OCI-M2 (cell line): Measurements from ENCODE around the gene SEC24C.
"Not testable (repeated sequence)": the region's sequence is repeated elsewhere in the genome, so short reads cannot be mapped to it uniquely, and the experiment has no call there.

Source experiments
- DNase-seq: peaks from one replicate; lab custom pipeline; 2025; ENCODE audit not compliant: unreplicated experiment; lab: John Stamatoyannopoulos, UW

The SEC24C gene

DNA sequence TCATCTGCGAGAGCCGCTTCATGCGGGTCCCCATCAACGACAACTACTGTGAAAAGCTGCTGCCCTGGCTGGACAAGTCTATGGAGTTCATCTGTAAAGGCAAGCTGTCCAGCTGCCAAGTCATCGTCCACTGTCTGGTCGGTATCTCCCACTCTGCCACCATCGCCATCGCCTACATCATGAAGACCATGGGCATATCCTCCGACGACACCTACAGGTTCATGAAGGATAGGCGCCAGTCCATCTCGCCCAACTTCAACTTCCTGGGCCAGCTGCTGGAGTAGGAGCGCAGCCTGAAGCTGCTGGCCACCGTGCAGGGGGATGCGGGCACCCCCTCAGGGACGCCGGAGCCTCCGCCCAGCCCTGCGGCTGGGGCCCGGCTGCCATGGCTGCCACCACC lies 11.7 kb upstream of the SEC24C start:
- DNase-seq: no peak

DNA sequence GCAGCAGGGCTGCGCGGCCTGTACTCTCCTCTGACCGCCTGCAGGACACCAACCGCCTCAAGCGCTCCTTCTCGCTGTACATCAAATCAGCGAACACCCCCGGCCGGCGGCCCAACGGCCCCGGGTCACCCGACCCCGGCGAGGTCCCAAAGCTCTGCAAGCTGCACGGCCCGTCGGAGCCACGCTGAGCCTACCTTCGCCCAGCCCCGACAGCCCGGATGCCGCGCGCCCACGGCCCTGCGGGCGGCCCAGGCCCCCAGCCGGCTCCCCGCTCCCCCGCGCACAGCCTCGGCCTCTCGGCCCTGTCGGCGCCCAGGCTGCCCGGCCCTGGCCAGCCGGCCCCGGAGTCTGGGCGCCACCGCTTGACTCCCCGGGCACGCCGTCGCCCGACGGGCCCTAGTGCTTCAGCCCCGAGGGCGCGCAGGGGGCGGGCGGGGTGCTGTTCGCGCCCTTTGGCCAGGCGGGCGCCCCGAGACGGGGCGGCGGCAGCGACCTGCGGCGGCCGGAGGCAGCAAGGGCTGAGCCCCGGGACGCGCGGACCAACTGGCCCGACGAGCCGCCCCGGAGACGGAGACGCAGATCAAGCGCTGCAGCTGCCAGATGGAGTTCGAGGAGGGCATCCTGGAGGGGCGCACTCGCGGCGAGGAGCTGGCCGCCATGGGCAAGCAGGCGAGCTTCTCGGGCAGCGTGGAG lies 11.1 kb upstream of the SEC24C start:
- DNase-seq: no peak

DNA sequence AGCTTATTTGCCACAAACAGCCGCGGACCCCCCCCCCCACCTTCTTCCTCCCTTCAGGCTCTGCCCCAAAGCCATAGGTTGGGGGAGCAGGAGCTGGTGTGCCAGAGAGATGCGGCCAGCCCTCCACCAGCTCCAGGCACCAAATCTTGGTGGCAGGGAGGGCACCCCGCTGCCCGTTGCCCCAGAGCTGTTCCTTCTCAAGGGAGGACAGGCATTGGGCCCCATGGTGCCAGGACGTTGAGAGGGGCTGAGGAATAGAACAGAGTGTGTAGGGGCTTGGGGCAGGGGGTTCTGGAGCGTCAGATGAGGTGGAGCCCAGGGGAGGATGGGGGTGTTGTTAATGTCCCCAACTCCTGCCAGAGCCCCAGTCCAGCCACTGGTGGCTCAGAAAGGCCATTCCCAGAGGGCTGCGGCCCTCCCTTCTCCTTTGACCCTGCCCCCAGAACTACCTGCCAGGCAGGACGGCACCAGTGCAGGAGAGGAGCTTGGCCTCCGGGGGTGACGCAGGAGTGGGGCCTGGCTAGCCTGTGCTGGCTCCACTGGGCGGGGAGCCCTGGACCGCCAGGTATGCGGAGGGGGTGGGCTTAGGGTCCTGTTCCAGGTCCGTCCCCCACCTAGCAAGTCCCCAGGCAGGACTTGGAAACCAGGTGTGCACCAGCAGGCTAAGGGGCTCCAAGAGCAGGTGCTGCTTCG lies 10.0 kb upstream of the SEC24C start:
- DNase-seq: no peak

DNA sequence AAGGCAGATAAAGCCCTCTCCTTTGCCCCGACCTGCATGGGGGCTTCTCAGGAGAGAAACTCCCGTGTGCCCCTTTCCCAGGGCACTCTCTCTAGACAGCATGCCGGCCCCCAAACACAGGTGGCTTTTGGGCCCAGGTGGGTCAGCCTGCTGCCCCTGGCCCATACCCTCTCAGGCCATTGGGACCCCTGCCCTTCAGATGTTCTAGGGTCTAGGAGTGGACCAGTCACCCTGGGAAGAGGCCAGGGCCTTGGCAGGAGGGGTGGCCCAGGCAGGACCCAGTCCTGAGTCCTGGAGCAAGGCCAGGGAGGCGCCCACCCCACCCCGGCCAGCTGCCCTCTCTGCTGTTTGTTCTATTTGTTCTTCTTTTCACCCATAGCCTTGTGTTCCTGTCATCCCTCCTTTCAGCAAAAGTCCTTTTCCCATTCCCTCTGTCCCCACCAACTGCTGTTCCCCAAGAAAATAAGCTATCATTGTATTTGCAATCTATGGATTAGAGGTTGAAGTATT lies 9.3 kb upstream of the SEC24C start:
- DNase-seq: no peak

DNA sequence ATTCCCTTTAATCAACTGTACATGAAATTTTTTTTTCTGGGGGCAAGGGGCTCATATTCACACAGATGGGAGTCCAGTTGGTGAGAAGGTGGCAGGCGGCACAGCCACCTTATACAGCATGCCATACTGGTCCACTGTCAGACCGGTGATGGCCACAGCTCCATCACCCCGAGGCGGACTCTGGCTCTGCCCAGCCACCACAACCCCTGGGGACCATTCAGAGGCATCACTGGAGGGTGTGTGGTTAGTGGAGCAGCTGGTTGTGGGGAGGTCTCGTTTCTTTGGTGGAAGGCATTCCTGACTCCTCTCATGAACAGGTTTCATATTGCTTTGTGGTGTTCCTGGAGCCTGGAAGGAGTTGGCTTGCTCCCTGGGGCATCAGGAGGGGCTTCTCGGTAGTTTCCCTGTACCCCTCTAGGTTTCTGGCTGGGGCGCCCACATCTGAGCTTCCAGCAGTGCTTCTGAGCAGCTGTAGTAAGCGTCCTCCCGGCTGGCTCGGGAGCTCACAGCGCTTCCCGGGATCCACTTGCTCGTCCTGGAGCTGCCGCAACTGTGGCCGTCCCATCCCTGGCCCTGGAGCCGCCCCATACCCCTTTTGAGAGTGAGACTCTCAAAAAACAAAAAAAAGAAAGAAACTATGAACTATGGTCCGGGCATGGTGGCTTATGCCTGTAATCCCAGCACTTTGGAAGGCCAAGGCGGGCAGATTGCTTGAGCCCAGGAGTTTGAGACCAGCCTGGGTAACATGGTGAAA lies 3.5 kb upstream of the SEC24C start:
- not testable (repeated sequence) for DNase-seq

DNA sequence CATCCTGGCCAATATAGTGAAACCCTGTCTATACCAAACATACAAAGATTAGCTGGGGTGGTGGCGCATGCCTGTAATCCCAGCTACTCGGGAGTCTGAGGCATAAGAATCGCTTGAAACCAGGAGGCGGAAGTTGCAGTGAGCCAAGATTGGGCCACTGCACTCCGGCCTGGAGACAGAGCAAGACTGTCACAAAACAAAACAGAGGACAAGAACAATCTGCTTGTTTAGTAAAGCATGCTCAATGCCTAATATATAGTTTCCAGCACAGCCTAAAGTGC lies 1.8 kb upstream of the SEC24C start:
- no peak for DNase-seq

DNA sequence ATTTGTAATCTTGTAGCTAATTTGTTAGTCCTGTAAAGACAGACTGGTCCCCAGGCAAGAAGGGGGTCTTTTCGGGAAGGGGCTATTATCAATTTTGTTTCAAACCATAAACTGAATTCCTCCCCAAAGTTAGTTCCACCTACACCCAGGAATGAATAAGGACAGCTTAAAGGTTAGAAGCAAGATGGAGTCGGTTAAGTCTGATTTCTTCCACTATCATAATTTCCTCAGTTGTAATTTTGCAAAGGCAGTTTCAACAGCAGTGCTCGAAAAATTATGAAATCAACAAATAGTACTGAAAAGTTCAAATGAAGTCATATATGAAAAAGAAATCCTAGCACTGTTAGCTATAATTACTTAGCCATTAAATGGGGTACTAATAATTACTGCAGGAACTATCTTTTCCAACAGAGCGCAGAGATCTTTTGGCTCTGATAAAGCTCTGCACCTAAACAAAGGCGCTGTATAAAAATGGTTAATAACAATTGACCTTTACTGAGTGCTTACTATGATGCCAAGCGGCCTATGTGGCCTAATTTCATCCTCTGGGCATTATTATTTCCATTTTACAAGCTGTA lies 756 bp upstream of the SEC24C start:
- no peak for DNase-seq

DNA sequence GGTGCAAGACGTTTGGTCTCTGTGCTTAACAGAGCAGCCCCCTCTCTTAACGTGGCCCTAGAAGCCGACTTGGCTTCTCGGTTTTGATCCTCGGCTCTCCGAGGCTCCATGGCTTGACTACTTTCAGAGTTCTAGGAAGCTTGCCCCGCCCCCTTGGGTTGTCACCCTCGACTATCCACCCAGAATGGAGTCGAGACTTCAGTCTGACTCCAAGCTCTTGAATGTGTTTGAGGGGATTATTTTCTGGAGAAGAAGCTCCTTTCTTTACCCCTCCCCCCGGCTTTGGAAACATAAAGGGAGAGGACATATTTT lies 448 bp downstream of the SEC24C start:
- peak; percentile 39 for DNase-seq

DNA sequence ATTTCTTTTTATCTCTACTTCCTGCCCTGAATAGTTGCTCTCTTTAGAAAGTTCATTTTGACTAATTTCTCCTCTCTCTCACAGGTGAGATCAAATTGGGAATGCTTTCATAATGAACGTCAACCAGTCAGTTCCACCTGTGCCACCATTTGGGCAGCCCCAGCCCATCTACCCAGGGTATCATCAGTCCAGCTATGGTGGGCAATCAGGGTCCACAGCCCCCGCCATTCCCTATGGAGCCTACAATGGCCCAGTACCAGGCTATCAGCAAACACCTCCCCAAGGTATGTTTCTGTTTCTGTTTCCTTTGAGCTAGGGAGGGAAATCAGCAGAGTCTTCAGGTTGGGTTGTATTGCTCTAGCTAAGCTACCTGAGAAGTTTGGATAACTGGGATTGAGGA lies 2.5 kb downstream of the SEC24C start:
- no peak for DNase-seq

DNA sequence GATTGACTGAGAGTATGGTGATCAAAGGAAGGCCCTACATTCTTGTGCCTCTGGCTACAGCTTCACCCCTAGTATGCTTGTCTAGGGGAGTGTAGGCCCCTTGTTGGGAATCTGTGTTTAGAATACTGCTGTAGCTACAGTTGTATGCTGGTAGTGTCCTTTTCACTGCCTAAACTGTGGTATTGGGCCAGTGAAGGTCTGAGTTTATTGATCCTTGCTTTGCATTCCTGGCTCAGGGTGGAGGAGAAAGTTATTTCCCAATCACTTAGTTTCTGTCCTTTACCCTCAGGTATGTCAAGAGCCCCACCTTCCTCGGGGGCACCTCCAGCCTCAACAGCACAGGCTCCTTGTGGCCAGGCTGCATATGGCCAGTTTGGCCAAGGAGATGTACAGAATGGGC lies 6.6 kb downstream of the SEC24C start:
- DNase-seq: no peak

DNA sequence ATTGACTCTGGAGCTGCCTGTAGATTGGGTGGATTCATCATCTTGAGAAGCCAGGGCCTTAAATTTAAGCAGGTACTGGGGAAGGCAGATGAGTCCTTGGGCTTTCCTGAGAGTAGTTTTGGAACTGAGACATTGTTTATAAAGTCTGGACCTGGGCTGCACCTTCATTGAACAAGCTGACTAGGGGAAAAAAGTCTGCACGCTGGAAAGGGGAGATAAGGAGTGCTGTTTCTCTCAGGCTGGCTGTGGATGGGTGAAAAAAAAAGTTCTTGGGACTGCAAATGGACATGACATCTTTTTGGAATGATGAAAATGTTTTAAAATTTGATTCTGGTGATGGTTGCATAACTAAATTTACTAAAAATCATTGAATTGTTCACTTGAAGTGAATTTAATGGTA lies 12.0 kb downstream of the SEC24C start:
- DNase-seq: no peak

DNA sequence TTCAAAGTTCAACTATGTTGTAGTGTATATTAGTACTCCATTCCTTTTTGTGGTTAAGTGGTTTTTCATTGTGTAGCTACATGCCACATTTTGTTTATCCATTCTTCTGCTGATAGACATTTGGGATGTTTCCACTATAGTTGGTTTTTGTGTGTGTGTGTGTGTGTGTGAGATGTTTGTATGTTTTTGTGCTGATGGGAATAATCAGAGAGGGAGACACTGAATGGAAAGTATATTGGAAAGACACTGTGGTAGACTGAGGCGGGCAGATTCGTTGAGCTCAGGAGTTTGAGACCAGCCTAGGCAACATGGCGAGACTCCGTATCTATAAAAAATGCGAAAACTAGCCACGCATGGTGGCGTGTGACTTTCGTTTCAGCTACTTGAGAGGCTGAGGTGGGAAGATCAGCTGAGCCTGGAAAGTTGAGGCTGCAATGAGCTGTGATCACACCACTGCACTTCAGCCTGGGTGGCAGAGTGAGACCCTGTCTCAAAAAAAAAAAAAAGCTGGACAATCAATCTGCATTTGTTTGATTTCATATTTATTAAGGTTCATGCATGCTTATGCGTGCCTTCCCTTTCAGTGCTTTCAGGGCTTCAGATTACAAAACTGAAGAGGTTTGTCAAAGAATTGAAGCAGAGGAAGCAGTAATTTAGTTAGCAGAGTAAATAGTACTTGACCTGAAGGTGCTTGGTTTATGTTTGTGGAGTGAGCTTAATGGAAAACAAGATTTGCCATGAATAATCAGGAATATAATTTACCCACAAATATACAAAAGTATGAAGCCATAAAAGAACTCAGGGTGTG lies 14.7 kb downstream of the SEC24C start:
- no peak for DNase-seq

DNA sequence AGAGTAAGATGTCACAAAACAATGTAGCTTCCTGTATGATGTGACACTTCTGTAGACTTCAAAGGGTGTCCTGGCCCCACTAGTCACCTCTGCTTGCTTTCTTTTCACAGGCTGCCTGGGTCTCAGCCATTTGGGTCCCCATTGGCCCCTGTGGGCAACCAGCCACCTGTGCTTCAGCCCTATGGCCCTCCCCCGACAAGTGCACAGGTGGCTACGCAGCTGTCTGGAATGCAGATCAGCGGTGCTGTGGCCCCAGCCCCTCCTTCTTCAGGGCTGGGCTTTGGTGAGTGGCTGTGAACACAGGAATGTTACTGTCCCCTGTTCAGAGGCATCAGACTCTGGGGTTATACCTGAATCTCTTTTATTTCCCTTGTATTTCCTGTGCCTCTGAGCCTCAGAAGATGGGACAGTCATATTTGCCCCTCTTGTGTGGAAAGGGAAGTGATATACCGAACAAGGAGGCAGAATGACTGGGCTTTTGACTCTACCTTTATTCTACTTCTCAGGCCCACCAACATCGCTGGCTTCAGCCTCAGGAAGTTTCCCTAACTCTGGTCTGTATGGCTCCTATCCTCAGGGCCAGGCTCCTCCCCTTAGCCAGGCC lies 15.4 kb downstream of the SEC24C start:
- no peak for DNase-seq

DNA sequence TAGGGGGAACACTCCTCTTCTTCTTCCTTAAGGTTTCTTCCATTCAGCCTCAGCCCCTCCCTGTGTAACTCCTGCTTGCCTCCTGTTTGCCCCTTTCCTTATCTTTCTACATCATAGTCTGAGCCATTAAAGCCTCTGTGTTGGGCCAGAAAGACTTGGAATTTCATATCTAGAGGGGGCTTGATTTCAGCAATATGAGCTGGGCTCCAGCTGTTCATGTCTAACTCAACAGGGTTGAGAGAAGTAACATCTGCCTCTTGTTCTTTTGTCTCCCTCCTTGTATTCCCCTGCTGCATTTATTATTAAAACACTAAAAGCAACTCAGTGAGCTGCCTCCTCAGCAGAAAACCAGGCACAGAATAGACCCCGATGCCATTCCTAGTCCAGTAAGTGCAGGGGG lies 17.6 kb downstream of the SEC24C start:
- DNase-seq: no peak

DNA sequence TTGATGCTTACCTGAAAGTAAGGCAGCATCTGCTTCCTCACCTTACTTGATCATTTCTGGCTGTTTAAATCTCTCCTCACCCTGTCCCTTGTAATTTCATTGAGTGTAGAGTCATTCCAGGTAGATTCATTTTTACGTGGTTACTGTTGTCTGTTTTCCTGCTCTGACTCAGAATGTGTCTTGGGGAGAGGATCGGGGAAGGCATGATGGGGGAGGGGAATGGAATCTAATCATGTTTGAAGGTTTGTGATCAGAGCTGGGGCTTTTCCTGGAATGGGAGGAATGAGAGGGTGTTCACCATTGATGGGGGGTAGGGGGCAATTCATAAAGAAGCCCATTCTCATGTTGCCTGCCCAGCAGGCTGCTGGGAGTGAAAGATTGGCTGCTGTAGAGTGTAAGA lies 18.7 kb downstream of the SEC24C start:
- no peak for DNase-seq

DNA sequence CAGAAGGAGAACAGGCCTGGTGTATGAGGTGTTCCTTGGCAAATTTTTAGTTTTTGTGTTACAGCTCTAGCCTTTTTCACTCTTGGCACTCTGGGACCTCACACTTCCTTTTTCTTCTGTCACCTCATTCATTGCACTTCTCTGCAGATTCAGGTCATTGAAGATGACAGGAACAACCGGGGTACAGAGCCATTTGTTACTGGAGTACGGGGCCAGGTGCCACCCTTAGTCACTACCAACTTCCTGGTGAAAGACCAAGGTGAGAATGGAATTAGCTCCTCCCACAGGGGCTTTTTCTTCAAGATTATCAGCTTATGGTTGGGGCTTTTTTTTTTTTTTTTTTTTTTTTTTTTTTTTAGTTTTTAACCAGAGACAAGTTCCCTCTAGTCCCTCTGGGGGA lies 19.2 kb downstream of the SEC24C start:
- DNase-seq: no peak

DNA sequence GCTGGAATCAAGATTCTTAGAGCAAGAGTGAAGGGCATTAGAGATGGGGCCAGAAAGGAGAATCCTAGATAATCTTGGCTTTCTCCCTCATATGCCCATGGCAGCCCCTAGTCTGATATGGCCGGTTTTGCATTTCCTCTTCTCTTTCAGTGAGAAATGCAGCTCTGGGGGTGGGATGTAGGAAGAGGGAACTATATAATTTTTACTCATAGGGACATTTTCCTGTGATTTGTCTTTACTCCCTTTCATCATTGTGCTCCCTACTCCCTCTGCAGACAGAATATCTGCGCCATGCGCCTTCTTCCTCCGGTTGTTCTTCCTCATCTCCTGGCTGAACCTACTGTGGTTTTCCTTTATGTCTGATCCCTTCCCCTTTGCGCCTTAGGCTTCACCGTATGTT lies 20.9 kb downstream of the SEC24C start:
- no peak for DNase-seq

DNA sequence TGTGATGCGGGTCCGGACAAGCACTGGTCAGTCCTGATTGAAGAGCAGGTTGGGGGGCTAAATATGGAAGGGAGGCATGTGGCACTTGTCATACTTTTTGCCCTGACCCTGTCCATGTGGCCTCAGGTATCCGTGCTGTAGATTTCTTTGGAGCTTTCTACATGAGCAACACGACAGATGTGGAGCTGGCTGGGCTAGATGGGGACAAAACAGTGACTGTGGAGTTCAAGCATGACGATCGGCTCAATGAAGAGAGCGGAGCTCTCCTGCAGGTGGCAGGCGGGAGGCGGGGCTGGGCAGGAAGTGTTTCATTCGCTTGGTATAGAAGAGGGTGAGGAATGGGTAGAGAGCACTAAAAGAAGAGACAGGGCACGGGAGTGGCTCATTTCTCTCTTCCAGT lies 24.7 kb downstream of the SEC24C start:
- DNase-seq: no peak

DNA sequence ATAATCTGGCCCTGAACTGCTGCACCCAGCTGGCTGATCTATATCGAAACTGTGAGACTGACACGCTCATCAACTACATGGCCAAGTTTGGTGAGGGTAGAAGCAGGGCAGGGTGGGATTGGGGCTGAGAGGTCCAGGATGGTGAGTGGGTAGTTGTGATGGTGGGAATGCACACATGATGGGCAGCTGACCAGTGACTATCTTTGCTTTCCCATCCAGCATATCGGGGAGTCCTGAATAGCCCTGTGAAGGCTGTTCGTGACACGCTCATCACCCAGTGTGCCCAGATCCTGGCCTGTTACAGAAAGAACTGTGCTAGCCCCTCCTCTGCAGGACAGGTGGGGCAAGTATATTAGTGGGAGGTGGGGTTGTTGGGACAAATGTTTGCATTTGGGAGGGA lies 25.2 kb downstream of the SEC24C start:
- DNase-seq: no peak

DNA sequence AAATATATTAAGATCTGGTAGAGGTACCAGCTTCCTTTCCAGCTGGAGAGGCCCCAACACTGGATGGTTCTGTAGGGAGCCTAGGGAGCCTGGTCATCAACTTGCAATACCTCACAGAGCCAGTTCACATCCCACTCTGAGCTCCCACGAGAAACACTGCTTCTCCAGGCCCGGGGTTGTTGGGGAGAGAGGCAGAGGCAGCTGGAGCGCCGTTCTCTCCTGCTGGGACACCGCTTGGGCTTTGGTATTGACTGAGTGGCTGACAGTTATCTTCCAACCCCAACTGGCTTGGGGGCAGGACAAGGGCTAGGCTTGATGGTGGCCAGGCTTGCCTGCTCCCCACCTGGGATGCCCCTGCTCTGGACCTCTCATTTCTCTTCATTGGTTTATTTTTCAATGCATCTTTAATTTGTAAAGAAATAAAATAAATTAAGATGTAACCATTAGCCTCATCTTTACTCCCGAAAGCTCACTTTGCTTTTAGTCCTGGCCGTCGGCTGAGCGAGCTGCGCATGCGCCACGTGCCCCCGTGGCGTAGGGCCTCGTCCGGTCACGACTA lies 27.6 kb downstream of the SEC24C start:
- DNase-seq: no peak
